WTC11 (cell line): ENCODE results near the gene EML4.

Experiments
- TF ChIP-seq, protein P1 (sequence below): fragments of 200-600 bp; IDR thresholded peaks from 2 replicates; pipeline ENCODE4 v1.8.0; 2022; ENCODE audit warnings: antibody characterized with exemption
- TF ChIP-seq, protein P2 (sequence below): sonication (generic); formaldehyde crosslinking; IDR thresholded peaks from 2 replicates; pipeline ENCODE4 v1.8.1; 2023; ENCODE audit warnings: mild to moderate bottlenecking, missing genetic modification reagents, moderate library complexity

DNA sequence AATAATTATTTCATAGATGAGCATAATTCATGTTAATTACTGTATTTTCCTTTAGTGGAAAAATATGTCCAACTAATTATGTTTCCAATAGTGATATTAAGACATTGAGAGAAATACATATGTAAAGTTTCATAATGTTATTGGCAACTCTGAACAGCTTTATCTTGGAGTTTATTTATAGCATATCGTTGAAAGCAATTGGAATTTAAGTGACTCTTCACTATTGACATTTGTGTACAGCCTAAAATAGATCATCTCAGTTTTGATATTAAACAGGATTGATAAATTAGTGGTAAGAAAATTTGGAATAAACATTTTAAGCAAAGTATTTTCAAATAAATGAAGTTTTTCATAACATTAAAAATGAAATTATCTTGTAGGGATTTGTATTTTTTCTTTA lies 79.7 kb downstream of the EML4 start:
- TF ChIP-seq, protein P1, sequence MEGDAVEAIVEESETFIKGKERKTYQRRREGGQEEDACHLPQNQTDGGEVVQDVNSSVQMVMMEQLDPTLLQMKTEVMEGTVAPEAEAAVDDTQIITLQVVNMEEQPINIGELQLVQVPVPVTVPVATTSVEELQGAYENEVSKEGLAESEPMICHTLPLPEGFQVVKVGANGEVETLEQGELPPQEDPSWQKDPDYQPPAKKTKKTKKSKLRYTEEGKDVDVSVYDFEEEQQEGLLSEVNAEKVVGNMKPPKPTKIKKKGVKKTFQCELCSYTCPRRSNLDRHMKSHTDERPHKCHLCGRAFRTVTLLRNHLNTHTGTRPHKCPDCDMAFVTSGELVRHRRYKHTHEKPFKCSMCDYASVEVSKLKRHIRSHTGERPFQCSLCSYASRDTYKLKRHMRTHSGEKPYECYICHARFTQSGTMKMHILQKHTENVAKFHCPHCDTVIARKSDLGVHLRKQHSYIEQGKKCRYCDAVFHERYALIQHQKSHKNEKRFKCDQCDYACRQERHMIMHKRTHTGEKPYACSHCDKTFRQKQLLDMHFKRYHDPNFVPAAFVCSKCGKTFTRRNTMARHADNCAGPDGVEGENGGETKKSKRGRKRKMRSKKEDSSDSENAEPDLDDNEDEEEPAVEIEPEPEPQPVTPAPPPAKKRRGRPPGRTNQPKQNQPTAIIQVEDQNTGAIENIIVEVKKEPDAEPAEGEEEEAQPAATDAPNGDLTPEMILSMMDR: no peak
- TF ChIP-seq, protein P2, sequence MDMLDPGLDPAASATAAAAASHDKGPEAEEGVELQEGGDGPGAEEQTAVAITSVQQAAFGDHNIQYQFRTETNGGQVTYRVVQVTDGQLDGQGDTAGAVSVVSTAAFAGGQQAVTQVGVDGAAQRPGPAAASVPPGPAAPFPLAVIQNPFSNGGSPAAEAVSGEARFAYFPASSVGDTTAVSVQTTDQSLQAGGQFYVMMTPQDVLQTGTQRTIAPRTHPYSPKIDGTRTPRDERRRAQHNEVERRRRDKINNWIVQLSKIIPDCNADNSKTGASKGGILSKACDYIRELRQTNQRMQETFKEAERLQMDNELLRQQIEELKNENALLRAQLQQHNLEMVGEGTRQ (CRISPR knock-in tag): no peak
